GM21717 (cell line): ENCODE results near the gene DPM2.

Experiments
- ATAC-seq: cut with Tn5 transposase; IDR thresholded peaks from one replicate; pipeline ENCODE4 v1.9.1; 2021; ENCODE audit warnings: mild to moderate bottlenecking, moderate library complexity; ENCODE audit not compliant: unreplicated experiment

Gene DPM2

GRCh38 chr9:127973169-127974000, 35.7 kb upstream of the DPM2 start:
- no peak for ATAC-seq

- ATAC-seq, result no peak
Observed at GRCh38 chr9:127972236-127972871, 34.7 kb upstream of the DPM2 start.

GRCh38 chr9:127971357-127972235, 33.9 kb upstream of the DPM2 start:
- ATAC-seq, result no peak

DNA sequence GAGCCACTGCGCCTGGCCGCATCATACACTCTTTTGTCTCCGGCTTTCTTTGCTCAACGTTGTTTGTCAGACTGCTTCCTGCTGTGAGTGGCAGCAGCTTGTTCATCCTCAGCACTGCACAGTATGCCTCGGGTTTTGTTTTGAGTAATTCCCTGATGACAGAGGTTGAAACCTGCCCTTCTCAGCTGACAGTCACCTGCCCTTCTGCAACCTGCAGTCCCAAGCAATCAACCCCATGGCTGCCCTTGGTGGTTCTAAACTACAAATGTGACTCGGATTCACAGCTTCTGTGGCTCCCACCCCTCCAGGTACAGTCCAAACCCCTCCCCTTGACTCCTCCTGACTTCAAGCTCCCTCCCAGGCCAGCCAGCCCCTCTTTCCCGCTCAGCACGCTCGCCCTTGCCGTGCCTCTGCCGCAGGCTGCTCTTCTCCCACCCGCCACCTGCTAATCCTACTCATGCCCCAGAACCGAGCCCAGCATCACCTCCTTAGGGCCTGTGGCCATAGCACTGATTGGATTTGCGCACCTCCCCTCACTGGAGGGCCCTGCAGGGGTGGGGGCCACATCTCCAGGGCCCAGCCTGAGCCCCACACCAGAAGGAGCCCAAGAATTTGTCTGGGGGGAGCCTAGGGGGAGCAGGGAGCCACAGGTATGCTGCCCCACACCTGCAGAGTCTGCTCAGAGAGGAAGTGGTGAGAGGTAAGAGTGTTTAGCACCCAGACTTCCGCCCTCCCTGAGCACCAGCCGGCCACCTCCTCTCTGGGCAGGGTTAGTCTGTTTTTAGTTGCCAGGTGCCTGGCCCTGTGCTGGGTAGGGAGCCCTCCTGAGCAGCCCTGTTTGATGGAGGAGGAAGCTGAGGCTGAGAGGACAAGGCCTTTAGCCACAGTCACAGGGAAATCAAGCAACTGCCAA, 33.0 kb upstream of the DPM2 start:
- peak; percentile 61 for ATAC-seq

DNA sequence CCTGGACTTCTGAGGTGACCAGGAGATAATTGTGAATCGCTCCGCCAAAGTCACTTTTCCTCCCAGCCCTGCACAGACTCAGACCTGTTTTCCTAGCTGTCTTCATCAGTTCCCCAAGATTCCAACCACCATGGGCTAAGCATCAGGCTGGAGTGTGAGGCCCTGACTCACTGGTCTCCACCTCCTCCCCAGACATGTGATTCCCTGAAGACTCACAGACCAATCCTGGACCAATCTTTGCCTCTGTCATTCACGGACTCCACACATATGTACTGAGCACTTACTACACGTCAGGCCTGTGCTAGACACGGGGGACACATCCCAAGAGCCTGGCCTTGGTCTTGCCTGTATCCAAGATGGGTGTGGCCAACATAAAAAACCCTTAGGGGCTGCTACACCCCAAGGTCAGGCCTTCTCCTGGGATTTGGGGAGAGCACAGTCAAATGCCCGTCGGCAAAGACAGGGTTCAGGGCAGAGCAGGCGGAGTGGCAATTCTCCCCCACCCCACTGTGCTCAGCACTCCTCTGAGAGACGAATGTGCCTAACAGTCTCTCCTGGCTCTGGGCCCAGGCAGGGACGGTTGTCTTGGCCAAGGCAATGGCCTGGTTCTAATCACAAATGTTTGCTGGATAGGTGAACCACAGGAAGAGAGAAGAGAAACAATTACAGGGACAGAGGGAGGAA, 31.2 kb upstream of the DPM2 start:
- no peak for ATAC-seq

- ATAC-seq, result no peak
Observed at GRCh38 chr9:127968042-127968441, 30.4 kb upstream of the DPM2 start.

- ATAC-seq, result no peak
Observed at GRCh38 chr9:127967151-127967809, 29.6 kb upstream of the DPM2 start.

DNA sequence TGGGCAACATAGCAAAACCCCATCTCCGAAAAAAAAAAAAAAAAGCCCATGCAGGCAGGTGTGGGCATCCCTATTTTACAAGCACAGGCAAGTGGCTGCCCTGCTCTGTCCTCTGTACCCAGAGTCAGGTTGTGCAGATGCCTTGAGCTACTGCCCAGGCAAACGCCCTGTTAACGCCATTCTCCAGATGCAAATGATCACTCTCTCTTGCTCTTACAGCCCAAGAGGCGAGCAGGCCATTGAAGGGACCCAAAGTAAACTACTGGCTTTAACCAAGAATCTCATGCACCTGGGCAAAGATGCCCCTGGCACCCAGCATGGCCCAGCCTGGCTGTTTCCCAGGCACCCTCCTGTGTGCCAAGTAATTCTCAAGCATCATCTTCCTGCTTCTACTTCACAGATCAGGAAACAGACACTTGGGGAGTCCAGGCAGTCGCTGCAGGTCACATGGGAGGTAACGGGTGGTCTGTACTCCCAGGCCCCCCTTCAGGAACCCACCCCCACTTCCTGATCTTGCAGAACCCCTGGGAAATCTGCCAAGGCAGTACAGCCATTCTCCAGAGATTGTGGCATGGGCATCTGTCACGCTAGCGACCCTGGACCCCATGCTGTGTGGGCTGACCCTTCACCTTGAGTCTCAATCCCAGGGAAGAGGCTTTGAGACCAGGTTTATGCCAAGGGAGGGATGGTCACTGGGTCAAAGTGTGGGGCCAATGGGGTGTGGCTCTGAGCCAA, 28.9 kb upstream of the DPM2 start:
- ATAC-seq, result no peak

- ATAC-seq, result no peak
Observed at GRCh38 chr9:127965953-127966352, 28.3 kb upstream of the DPM2 start.

DNA sequence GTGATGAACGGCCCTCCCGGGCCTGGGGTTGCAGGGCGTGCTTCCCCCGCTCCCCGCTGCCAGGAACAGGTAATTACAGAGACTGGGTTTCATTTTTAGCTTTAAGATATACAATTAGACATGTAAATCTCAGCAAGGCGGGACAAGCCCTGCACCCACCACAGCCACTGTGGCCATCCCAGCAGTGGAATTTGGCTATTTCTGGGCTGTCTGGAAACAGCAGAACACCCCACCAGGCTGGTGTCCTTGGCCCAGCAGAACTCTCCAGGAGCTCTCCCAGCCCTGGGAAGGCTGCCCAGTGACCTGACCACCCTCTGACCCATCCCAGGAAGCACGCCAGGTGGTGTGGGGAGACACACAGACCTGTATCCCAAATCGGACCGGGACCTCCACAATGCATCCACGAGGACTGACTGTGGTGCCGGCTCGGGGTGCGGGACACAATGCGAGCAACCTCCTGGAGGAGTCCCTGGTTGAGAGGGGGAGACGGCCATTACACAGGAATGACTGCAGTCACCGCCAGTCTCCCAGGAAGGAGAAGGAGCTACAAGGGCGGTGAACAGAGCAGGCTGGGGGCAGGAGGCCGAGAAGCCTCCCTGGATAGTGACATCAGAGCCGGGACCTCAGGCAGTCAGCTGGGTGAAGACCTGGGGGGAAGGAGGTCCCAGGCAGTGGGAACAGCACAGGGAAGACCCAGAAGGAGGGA, 25.9 kb upstream of the DPM2 start:
- no peak for ATAC-seq

DNA sequence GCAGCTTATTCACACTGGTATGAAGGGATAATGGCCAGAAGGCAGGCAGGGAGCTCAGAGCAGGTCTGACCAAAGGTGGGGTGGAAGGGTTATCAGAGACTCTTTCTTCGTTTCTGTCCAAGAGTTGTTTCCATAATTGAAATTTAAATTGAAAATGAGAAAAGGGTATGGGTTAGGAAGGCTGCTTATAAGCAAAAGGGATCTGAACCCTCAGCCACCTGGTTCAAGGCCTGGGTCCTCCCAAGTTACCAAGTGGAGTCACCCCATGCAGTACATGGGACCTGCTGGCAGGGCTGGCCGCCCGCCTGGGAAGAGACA, 25.3 kb upstream of the DPM2 start:
- ATAC-seq, result no peak

DNA sequence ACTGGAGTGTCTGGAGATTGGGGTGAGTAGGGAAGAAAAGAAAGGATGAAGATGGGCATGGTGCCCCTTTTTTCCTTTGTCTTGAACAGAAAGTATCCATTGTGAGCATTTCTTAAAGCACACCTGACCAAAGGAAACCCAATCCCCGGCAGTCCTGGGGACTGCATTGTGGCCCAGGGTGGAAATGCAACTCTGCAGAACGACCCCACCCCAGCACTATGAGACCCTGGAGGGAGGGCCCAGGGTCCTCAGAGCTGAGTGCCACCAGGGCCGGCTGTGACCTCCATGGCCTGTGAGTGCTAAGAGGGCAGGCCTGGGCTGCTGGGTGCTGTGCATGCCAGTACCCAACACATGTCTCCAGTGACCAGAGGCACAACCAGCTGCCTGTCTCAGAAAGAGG, 24.6 kb upstream of the DPM2 start:
- no peak for ATAC-seq

DNA sequence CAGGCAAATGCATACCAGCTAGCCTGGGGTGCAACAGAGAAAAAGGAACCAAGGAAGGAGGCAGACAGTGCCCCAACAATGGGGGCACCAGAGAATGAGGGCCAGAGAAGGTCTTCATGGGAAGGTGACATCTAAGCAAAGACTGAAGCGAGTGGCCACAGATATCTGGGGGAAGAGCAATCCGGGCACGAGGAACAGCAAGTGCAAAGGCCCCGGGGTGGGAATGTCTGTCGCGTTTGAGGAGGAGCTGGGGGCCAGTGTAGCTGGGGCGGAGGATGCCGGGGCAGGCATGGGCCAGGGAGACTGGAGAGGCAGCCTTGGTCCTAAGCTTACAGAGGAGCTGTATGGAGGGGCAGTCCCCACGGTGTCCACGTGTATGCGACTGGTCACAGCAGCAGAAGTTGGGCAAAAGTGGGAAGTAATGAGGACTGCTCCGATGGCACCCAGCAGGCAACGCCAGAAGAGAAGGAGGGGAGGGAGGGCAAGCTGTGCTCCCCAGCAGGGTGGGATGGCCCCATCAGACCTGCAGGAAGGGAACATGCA, 24.0 kb upstream of the DPM2 start:
- no peak for ATAC-seq

DNA sequence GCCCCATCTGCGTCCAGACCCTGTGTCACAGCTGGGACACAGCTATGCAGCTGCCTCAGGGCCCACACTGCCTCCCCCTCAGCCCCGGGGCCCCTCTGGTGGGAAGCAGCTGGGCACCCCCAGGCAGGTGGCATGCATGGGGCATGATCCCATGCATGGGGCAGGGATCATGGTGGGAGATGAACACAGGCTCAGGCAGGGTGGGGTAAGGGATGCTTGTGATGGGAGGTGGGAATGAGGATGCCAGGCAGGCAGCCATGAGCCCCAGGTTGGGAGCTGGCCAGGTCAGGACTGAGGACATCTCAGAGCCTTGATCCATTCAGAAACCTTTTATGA, 23.5 kb upstream of the DPM2 start:
- no peak for ATAC-seq

- no peak for ATAC-seq
Observed at GRCh38 chr9:127960410-127961154, 22.9 kb upstream of the DPM2 start.

DNA sequence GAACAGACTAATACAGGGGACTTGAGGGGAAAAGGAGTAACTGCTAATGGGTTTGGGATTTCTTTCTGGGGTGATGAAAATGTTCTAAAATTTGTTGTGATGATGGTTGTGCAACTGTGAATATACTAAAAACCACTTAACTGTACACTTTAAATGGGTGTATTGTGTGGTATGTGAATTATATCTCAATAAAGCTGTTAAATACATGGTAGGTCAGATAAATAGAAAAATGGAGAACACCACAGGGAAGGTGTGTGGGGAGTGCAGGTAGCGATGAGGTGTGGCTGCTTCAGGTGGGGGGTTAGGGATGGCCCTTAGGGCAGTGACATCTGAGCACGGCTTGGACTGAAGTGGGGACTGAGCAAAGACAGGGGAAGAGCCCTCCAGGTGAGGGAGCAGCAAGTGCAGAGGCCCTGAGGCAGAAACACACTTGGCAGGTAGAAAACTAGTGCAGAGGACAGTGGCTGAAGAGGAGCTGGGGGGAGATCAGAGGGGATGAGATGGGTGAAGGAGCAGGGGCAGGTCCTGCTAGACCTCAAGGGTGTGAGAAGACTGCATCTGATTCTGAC, 22.3 kb upstream of the DPM2 start:
- ATAC-seq, result no peak

DNA sequence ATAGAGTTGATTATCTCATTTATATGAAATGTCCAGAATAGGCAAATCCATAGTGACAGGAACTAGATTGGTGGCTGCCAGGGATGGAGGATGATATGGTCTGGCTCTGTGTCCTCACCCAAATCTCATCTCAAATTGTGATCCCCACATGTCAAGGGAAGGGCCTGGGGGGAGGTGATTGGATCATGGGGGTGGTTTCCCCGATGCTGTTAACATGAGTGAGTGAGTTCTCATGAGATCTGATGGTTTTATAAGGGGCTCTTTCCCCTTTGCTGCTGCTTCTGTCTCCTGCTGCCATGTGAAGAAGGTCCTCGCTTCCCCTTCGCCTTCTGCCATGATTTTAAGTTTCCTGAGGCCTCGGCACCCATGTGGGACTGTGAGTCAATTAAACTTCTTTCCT, 21.7 kb upstream of the DPM2 start:
- ATAC-seq, result no peak
